Smooth muscle cell (in vitro differentiated cells): Measurements from ENCODE around the gene MED16. TPM values are rescaled to one million over a fixed set of nuclear protein-coding genes. Genes with fewer than 3 reads are reported as not detected.
A peak's percentile ranks its signal among the peaks of the same experiment; 100 is the strongest.

ENCODE experiments used
- DNase-seq: peaks from one replicate; lab custom pipeline; 2025; ENCODE audit not compliant: unreplicated experiment; lab: John Stamatoyannopoulos, UW
- H2AFZ ChIP-seq: fragments of 200-600 bp; sonication (generic); 2 replicates; pipeline ENCODE4 v1.6.0; 2016; ENCODE audit warnings: antibody characterized with exemption, low read depth, mild to moderate bottlenecking
- H3F3A ChIP-seq: fragments of 200-600 bp; sonication (generic); 2 replicates; pipeline ENCODE4 v1.6.0; 2017; ENCODE audit warnings: antibody characterized with exemption, low read depth
- H3K27ac ChIP-seq: fragments of 200-600 bp; sonication (generic); 2 replicates; pipeline ENCODE4 v1.5.1; 2016; ENCODE audit warnings: low read depth, mild to moderate bottlenecking
- H3K27me3 ChIP-seq: fragments of 200-600 bp; sonication (generic); 2 replicates; pipeline ENCODE4 v1.6.1; 2016; ENCODE audit warnings: low read depth, mild to moderate bottlenecking
- H3K36me3 ChIP-seq: fragments of 200-600 bp; sonication (generic); 2 replicates; pipeline ENCODE4 v1.5.1; 2016; ENCODE audit warnings: low read depth
- H3K4me1 ChIP-seq: fragments of 200-600 bp; sonication (generic); 2 replicates; pipeline ENCODE4 v1.5.1; 2016; ENCODE audit warnings: low read depth
- H3K4me2 ChIP-seq: fragments of 200-600 bp; sonication (generic); 2 replicates; pipeline ENCODE4 v1.6.0; 2016; ENCODE audit warnings: mild to moderate bottlenecking
- H3K4me3 ChIP-seq: fragments of 200-600 bp; sonication (generic); 2 replicates; pipeline ENCODE4 v1.5.1; 2016; ENCODE audit warnings: mild to moderate bottlenecking
- H3K79me2 ChIP-seq: fragments of 200-600 bp; sonication (generic); 2 replicates; pipeline ENCODE4 v1.6.0; 2016; ENCODE audit warnings: low read depth, mild to moderate bottlenecking
- H3K9ac ChIP-seq: fragments of 200-600 bp; sonication (generic); 2 replicates; pipeline ENCODE4 v1.6.0; 2016; ENCODE audit warnings: low read depth
- H3K9me3 ChIP-seq: fragments of 200-600 bp; sonication (generic); replicated peaks from 2 replicates; pipeline ENCODE4 v1.5.1; 2016; ENCODE audit warnings: low read depth
- H4K20me1 ChIP-seq: fragments of 200-600 bp; sonication (generic); 2 replicates; pipeline ENCODE4 v1.6.0; 2016; ENCODE audit warnings: low read depth
- WGBS: methylation state at CpG from one replicate; pipeline ENCODE4 v1.1.7; 2016; ENCODE audit warnings: low lambda C conversion rate; 5-methylcytosine and 5-hydroxymethylcytosine counted together
- polyA plus RNA-seq: library from polyadenylated mRNA; unstranded; fragments of >200 nt; fragmentation: Nextera tagmentation; extraction: Ambion mirVana; gene quantifications from 2 replicates; pipeline ENCODE4 v1.2.1, GENCODE V29; 2016
- total RNA-seq: library from RNA; depleted of rRNA; stranded (reverse); fragments of >200 nt; gene quantifications from 2 replicates; pipeline ENCODE4 v1.2.3, GENCODE V29; 2014
- TF ChIP-seq, protein P1 (sequence below): fragments of 200-600 bp; sonication (generic); IDR thresholded peaks from 2 replicates; pipeline ENCODE4 v1.5.1; 2017; ENCODE audit warnings: borderline replicate concordance, mild to moderate bottlenecking, antibody characterized with exemption; ENCODE audit not compliant: insufficient read depth, poor library complexity, severe bottlenecking

Gene MED16
- total and polyA plus RNA-seq, 2 experiments from 2014 or later = 25.2 to 87.1 TPM

- Histone ChIP-seq H3K4me3 (no peak overlapping the region), H3K27ac (no peak overlapping the region), H3K4me1 (no peaks in the 10 kb centered on the region), H3K36me3 (no peaks in the 10 kb centered on the region), H4K20me1 (peaks cover 75% of the 10 kb centered on the region), H3K9ac (no peak overlapping the region), H2AFZ (no peak overlapping the region), H3K27me3 (no peaks in the 10 kb centered on the region), H3F3A (no peaks in the 10 kb centered on the region), H3K79me2 (no peaks in the 10 kb centered on the region), H3K9me3 (no peaks in the 10 kb centered on the region), H3K4me2 (no peak overlapping the region)
- TF ChIP-seq, protein P1, sequence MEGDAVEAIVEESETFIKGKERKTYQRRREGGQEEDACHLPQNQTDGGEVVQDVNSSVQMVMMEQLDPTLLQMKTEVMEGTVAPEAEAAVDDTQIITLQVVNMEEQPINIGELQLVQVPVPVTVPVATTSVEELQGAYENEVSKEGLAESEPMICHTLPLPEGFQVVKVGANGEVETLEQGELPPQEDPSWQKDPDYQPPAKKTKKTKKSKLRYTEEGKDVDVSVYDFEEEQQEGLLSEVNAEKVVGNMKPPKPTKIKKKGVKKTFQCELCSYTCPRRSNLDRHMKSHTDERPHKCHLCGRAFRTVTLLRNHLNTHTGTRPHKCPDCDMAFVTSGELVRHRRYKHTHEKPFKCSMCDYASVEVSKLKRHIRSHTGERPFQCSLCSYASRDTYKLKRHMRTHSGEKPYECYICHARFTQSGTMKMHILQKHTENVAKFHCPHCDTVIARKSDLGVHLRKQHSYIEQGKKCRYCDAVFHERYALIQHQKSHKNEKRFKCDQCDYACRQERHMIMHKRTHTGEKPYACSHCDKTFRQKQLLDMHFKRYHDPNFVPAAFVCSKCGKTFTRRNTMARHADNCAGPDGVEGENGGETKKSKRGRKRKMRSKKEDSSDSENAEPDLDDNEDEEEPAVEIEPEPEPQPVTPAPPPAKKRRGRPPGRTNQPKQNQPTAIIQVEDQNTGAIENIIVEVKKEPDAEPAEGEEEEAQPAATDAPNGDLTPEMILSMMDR = peak; percentile 12
- DNase-seq = no peak
- WGBS = 59% methylated on average over 15 of the region's 22 CpGs
These were observed 9.3 kb downstream of the MED16 start for GRCh38 chr19:883661-884211.

DNA sequence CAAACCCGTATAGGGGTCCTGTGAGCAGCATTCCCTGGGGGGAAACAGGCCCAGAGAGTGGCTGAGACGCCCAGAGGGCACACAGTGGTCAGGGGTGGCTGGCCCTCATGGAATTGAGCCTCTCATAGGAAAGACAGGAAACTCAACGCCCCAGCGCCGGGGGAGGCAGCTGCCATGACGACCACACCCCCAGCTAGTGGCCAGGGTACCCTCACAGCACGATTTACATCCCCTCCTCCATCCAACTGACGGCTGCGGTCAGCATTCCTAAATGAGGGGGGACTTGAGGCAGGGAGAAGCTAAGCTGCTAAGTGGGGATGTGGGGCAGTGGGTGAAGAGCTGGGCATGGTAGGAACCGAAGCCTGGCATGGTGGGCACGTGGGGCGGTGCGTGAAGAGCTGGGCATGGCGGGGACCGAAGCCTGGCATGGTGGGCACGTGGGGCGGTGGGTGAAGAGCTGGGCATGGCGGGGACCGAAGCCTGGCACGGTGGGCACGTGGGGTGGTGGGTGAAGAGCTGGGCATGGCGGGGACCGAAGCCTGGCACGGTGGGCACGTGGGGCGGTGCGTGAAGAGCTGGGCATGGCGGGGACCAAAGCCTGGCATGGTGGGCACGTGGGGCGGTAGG is 10.0 kb downstream of the MED16 start:
- TF ChIP-seq, protein P1 = no peak
- H3K79me2 ChIP-seq = no peaks in the 10 kb centered on the region
- no peaks in the 10 kb centered on the region for H3F3A ChIP-seq
- no peak overlapping the region for H3K9ac ChIP-seq
- no peaks in the 10 kb centered on the region for H3K27me3 ChIP-seq
- no peak overlapping the region for H3K4me3 ChIP-seq
- no peaks in the 10 kb centered on the region for H3K9me3 ChIP-seq
- H3K36me3 ChIP-seq = no peaks in the 10 kb centered on the region
- H3K4me1 ChIP-seq = no peaks in the 10 kb centered on the region
- H3K27ac ChIP-seq = no peak overlapping the region
- no peak for DNase-seq
- peaks cover 72% of the 10 kb centered on the region for H4K20me1 ChIP-seq
- WGBS = 97% methylated on average over 22 of the region's 30 CpGs
- H3K4me2 ChIP-seq = no peak overlapping the region
- no peak overlapping the region for H2AFZ ChIP-seq

- peaks cover 60% of the 10 kb centered on the region for H4K20me1 ChIP-seq
- TF ChIP-seq, protein P1 = no peak
- no peaks in the 10 kb centered on the region for H3K36me3 ChIP-seq
- DNase-seq = no peak
- H3K4me1 ChIP-seq = no peaks in the 10 kb centered on the region
- H2AFZ ChIP-seq = no peak overlapping the region
- H3K27me3 ChIP-seq = no peaks in the 10 kb centered on the region
- WGBS = 98% methylated on average over 32 of the region's 34 CpGs
- no peak overlapping the region for H3K9ac ChIP-seq
- H3K4me3 ChIP-seq = no peak overlapping the region
- no peak overlapping the region for H3K4me2 ChIP-seq
- no peaks in the 10 kb centered on the region for H3K79me2 ChIP-seq
- no peaks in the 10 kb centered on the region for H3F3A ChIP-seq
- no peaks in the 10 kb centered on the region for H3K9me3 ChIP-seq
- H3K27ac ChIP-seq = no peak overlapping the region
These were observed 11.5 kb downstream of the MED16 start for GRCh38 chr19:881385-882071.
